Panc1 (cell line): ENCODE results near the gene CSF3R.

Experiments
- POLR2AphosphoS5 ChIP-seq: IDR thresholded peaks from 2 replicates; pipeline ENCODE4 v1.6.1; 2012; ENCODE audit warnings: mild to moderate bottlenecking, low read depth, low read length, moderate library complexity
- TCF7L2 ChIP-seq: IDR thresholded peaks from 2 replicates; pipeline ENCODE4 v1.6.1; 2011; ENCODE audit warnings: mild to moderate bottlenecking, low read depth, low read length, inconsistent platforms
- TF ChIP-seq, protein P1 (sequence below): fragments of 450-650 bp; IDR thresholded peaks from 2 replicates; pipeline ENCODE4 v1.5.1; 2017; ENCODE audit warnings: mild to moderate bottlenecking

DNA sequence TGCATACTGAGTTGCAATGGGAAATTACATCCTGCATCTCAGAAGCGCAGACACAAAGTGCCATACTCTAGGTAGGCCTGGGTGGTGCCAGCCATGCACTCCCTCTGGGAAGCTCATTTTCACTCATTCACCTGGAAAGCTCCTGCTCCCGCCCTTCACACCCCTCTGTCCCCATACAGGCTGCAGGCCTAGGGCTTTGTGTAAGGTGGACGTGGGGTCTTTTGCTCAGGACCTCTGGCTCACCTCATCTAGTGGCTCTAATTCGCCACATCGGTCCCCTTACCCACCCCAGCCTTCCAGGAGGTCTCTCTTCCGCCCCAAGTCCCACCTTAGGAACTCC, 19.3 kb downstream of the CSF3R start:
- no peak for TF ChIP-seq POLR2AphosphoS5
- TF ChIP-seq, protein P1, sequence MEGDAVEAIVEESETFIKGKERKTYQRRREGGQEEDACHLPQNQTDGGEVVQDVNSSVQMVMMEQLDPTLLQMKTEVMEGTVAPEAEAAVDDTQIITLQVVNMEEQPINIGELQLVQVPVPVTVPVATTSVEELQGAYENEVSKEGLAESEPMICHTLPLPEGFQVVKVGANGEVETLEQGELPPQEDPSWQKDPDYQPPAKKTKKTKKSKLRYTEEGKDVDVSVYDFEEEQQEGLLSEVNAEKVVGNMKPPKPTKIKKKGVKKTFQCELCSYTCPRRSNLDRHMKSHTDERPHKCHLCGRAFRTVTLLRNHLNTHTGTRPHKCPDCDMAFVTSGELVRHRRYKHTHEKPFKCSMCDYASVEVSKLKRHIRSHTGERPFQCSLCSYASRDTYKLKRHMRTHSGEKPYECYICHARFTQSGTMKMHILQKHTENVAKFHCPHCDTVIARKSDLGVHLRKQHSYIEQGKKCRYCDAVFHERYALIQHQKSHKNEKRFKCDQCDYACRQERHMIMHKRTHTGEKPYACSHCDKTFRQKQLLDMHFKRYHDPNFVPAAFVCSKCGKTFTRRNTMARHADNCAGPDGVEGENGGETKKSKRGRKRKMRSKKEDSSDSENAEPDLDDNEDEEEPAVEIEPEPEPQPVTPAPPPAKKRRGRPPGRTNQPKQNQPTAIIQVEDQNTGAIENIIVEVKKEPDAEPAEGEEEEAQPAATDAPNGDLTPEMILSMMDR = no peak
- TF ChIP-seq TCF7L2 = no peak
